NCI-H748 (cell line): Measurements from ENCODE around the gene UNC5C.
"Not testable (repeated sequence)": the region's sequence is repeated elsewhere in the genome, so short reads cannot be mapped to it uniquely, and the experiment has no call there.

ENCODE experiments used
- DNase-seq: peaks from one replicate; lab custom pipeline; 2025; ENCODE audit not compliant: unreplicated experiment; lab: John Stamatoyannopoulos, UW

The UNC5C gene

GRCh38 chr4:95155759-95156451 is 392.9 kb downstream of the UNC5C start:
- peak; percentile 39 for DNase-seq

DNA sequence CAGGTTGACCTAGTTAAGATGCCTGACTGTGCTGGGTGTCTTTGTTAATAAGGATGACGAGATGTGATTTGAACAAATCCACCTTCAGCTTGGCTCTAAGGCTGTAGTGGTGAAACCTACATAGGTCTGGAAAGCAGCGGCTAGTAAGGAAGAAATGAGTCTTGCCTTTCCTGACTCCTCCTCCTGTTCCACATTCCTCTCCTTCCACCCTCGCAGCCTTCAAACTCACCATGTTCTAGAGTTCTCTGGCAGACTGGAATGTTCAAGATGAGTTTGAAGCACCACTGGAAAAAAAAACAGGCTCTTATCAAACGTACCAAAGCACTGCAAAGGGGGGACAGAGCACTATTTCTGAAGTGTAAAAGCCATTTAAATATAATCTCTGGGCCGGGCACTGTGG is 395.6 kb downstream of the UNC5C start:
- DNase-seq: no peak

- DNase-seq: no peak
Observed at GRCh38 chr4:95151255-95151654, 397.5 kb downstream of the UNC5C start.

GRCh38 chr4:95142932-95143331 is 405.8 kb downstream of the UNC5C start:
- peak; percentile 5 for DNase-seq

DNA sequence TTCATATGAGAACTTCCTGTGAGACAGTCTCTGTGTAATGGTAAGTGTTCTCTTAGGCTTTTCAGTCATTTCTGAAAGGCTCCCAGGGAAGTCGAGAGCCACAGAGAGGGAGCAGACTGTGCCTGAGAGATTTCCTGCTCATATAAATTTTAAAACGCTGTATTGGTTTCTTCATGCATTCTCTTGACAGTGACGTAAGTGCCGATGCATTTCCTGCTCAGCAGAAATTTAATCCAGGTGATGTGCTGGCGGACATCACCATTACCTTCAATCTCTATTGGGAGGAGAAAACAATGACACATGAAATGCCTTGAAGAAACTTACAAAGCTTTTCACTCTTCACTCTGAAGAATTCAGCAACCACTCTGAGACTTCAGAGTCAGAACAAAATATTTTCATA is 407.4 kb downstream of the UNC5C start:
- DNase-seq: no peak

- not testable (repeated sequence) for DNase-seq
Observed at GRCh38 chr4:95139424-95139823, 409.3 kb downstream of the UNC5C start.

DNA sequence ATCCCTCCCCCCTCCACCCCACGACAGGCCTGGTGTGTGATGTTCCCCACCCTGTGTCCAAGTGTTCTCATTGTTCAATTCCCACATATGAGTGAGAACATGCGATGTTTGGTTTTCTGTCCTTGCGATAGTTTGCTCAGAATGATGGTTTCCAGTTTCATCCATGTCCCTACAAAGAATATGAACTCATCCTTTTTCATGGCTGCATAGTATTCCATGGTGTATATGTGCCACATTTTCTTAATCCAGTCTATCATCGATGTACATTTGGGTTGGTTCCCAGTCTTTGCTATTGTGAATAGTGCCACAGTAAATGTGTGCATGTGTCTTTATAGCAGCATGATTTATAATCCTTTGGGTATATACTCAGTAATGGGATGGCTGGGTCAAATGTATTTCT is 414.8 kb downstream of the UNC5C start:
- DNase-seq: not testable (repeated sequence)

DNA sequence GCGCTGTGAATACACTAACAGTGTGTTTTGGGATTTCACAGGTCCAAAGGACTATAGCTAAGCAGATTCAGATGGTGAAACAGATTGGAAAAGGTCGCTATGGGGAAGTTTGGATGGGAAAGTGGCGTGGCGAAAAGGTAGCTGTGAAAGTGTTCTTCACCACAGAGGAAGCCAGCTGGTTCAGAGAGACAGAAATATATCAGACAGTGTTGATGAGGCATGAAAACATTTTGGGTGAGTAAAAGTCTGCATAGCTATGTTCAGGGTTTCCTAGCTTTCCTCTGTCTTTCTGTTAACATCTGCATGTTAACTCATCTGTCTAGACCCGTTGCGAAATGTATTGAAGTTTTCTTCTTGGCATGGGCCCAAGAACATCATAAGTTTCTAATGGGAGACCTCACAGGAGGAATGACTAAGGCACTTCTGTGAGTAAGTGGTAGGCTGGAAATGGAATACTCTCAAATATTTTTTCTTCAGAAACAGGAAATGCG is 418.9 kb downstream of the UNC5C start:
- no peak for DNase-seq

- DNase-seq: no peak
Observed at GRCh38 chr4:95129031-95129430, 419.7 kb downstream of the UNC5C start.

- peak; percentile 37 for DNase-seq
Observed at GRCh38 chr4:95124906-95125504, 423.8 kb downstream of the UNC5C start.

DNA sequence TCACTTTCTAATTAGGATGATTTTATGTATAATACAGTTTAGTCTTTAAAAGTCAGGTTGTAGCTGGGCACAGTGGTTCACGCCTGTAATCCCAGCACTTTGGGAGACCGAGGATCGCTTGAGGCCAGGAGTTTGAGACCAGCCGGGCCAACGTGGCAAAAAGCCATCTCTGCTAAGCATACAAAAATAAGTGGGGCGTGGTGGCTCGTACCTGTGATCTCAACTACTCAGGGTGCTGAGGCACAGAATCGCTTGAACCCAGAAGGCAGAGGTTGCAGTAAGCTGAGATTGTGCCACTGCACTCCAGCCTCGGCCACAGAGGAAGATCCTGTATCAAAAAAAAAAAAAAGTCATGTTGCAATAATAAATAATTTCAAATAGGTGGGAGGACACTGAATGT is 426.8 kb downstream of the UNC5C start:
- no peak for DNase-seq

DNA sequence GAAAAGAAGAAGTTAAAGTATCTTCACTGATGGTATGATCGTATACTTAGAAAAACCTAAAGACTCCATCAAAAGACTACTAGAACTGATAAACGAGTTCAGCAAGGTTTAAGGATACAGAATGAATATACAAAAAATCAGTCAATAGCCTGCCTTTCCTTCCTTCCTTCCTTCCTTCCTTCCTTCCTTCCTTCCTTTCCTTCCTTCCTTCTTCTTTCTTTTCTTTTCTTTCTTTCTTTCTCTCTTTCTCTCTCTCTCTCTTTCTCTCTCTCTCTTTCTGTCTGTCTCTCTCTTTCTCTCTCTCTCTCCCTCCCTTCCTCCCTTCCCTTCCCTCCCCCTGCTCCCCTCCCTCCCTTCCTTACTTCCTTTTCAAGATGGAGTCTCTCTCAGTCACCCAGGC is 428.3 kb downstream of the UNC5C start:
- DNase-seq: no peak

DNA sequence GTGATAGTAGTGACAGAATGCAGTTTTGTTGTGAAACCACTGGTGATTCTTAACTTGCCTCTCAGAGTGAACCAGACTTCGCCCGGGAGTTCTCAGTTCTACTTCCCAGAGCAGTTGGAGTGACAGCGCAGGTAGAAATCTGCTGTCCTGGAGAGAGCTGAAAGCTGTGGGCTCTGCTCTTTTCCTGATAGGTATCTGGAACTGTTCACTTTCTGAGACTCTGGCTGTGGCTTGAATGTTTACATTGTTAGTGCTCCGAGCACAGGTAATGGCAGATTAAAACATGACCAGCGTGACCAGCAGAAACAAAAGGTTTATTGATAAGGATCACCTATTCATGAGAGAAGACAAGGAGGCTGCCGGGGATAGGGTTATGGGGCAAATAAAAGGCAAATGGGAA is 430.3 kb downstream of the UNC5C start:
- DNase-seq: peak; percentile 25

DNA sequence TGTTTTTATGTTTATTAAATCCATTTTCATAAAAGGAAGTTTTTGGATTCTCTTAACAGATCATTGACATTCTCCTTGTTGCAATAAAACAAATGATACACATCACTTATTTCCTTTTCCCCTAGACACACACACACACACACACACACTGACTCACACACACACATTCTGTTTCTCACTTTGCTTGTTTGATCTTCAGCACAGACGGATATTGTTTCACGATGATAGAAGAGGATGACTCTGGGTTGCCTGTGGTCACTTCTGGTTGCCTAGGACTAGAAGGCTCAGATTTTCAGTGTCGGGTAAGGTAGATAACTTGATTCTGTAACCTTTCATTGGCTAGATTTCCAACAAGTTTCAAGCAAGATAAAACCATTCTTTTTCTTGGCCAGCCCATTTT is 434.3 kb downstream of the UNC5C start:
- DNase-seq: no peak
